GM23338 (cell line): ENCODE data around the gene CD300E.

Source experiments
- CREB1 ChIP-seq: fragments of 250-450 bp; sonication (Bioruptor Pico); IDR thresholded peaks from 2 replicates; pipeline ENCODE4 v1.5.0; 2020; ENCODE audit warnings: low read depth, mild to moderate bottlenecking, moderate library complexity
- EZH2 ChIP-seq: fragments of 200-600 bp; sonication (generic); IDR thresholded peaks from one replicate; pipeline ENCODE4 v1.8.0; 2017; ENCODE audit warnings: antibody characterized with exemption, mild to moderate bottlenecking, low read depth; ENCODE audit not compliant: unreplicated experiment
- EZH2phosphoT487 ChIP-seq: fragments of 200-600 bp; sonication (generic); IDR thresholded peaks from one replicate; pipeline ENCODE4 v1.8.1; 2018; ENCODE audit warnings: antibody characterized with exemption; ENCODE audit not compliant: unreplicated experiment
- JUNB ChIP-seq: IDR thresholded peaks from one replicate; pipeline ENCODE4 v1.6.1; 2016; ENCODE audit warnings: antibody characterized with exemption; ENCODE audit not compliant: unreplicated experiment
- POLR2AphosphoS5 ChIP-seq: IDR thresholded peaks from 2 replicates; pipeline ENCODE4 v1.6.1; 2016; ENCODE audit warnings: antibody characterized with exemption, low read depth
- ZNF331 ChIP-seq: fragments of 250-450 bp; sonication (Bioruptor Pico); IDR thresholded peaks from 2 replicates; pipeline ENCODE4 v1.5.0; 2020; ENCODE audit warnings: low read depth, mild to moderate bottlenecking, moderate library complexity
- TF ChIP-seq, protein P1 (sequence below), 2 experiments: fragments of 200-600 bp in 1 of 2; sonication (generic) in 1 of 2; conservative IDR thresholded peaks; 2 replicates each; pipeline versions ENCODE4 v1.5.1 to v1.6.1; 2016 to 2017; ENCODE audit warnings: antibody characterized with exemption in 2 of 2, low read depth in 2 of 2, mild to moderate bottlenecking in 2 of 2, moderate library complexity in 1 of 2
- TF ChIP-seq, protein P2 (sequence below): IDR thresholded peaks from one replicate; pipeline ENCODE4 v1.6.1; 2018; ENCODE audit warnings: antibody characterized with exemption; ENCODE audit not compliant: unreplicated experiment
- TF ChIP-seq, protein P3 (sequence below): IDR thresholded peaks from 2 replicates; pipeline ENCODE4 v1.6.1; 2016; ENCODE audit warnings: antibody characterized with exemption

DNA sequence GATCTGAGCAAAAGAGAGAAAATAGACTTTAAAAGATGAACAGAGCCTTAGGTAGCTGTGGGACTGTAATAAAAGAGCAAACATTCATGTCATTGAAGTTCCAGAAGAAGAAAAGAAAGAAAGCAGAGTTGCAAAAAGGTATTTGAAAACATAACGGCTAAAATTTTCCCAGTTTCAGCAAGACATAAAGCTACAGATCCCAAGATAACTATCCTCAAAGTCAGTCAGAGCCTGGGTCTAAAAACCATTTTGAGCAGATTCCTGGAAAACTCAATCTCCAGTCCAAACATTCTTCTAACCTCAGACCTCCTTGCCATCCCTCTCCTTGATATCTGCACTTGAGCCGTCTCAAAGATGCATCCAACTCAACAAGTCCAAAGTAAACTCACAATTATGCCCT is 20.9 kb upstream of the CD300E start:
- TF ChIP-seq, protein P1, sequence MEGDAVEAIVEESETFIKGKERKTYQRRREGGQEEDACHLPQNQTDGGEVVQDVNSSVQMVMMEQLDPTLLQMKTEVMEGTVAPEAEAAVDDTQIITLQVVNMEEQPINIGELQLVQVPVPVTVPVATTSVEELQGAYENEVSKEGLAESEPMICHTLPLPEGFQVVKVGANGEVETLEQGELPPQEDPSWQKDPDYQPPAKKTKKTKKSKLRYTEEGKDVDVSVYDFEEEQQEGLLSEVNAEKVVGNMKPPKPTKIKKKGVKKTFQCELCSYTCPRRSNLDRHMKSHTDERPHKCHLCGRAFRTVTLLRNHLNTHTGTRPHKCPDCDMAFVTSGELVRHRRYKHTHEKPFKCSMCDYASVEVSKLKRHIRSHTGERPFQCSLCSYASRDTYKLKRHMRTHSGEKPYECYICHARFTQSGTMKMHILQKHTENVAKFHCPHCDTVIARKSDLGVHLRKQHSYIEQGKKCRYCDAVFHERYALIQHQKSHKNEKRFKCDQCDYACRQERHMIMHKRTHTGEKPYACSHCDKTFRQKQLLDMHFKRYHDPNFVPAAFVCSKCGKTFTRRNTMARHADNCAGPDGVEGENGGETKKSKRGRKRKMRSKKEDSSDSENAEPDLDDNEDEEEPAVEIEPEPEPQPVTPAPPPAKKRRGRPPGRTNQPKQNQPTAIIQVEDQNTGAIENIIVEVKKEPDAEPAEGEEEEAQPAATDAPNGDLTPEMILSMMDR (conservative IDR thresholded peaks at IDR 0.05; ENCODE audit: low read depth in 2 of 2): no peak
- TF ChIP-seq EZH2phosphoT487 (no peak), POLR2AphosphoS5 (no peak), EZH2 (no peak), CREB1 (no peak), ZNF331 (CRISPR knock-in tag) (no peak), JUNB (no peak)
- TF ChIP-seq, protein P2, sequence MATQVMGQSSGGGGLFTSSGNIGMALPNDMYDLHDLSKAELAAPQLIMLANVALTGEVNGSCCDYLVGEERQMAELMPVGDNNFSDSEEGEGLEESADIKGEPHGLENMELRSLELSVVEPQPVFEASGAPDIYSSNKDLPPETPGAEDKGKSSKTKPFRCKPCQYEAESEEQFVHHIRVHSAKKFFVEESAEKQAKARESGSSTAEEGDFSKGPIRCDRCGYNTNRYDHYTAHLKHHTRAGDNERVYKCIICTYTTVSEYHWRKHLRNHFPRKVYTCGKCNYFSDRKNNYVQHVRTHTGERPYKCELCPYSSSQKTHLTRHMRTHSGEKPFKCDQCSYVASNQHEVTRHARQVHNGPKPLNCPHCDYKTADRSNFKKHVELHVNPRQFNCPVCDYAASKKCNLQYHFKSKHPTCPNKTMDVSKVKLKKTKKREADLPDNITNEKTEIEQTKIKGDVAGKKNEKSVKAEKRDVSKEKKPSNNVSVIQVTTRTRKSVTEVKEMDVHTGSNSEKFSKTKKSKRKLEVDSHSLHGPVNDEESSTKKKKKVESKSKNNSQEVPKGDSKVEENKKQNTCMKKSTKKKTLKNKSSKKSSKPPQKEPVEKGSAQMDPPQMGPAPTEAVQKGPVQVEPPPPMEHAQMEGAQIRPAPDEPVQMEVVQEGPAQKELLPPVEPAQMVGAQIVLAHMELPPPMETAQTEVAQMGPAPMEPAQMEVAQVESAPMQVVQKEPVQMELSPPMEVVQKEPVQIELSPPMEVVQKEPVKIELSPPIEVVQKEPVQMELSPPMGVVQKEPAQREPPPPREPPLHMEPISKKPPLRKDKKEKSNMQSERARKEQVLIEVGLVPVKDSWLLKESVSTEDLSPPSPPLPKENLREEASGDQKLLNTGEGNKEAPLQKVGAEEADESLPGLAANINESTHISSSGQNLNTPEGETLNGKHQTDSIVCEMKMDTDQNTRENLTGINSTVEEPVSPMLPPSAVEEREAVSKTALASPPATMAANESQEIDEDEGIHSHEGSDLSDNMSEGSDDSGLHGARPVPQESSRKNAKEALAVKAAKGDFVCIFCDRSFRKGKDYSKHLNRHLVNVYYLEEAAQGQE: no peak
- TF ChIP-seq, protein P3, sequence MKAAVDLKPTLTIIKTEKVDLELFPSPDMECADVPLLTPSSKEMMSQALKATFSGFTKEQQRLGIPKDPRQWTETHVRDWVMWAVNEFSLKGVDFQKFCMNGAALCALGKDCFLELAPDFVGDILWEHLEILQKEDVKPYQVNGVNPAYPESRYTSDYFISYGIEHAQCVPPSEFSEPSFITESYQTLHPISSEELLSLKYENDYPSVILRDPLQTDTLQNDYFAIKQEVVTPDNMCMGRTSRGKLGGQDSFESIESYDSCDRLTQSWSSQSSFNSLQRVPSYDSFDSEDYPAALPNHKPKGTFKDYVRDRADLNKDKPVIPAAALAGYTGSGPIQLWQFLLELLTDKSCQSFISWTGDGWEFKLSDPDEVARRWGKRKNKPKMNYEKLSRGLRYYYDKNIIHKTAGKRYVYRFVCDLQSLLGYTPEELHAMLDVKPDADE: no peak
